ENCODE results near the gene ST3GAL3. TPM values are rescaled to one million over a fixed set of nuclear protein-coding genes. Genes with fewer than 3 reads are reported as not detected.

ST3GAL3 gene
- total RNA-seq, 1 donor from 2014 or later, result 13.6 TPM

DNA sequence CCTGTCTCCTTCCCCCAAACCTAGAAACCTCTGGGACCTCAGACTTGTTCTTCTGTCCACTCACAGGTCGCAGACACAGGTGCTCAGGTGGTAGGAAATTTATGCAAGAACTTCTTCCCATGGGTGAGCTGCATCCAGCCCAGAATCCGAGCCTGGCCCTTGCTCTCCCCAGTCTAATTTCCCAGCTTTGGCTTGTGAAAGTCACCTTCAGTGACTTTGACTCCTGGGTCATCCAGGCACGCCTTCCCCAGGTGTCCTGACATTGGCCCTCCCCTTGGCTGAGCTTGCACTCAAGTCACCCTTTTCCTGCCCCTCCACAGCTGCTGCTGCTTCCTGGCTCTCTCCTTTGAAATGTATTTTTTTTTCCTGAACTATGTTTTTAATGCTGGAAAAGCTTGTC, 246.0 kb downstream of the ST3GAL3 start:
- Histone ChIP-seq H2AFZ (replicated peaks) (no peak overlapping the region), H3F3A (ENCODE audit: low read depth) (peaks cover 17% of the 10 kb centered on the region), H3K9me3 (ENCODE audit: low read depth) (no peaks in the 10 kb centered on the region), H4K20me1 (ENCODE audit: low read depth) (peaks cover 23% of the 10 kb centered on the region), H3K36me3 (no peaks in the 10 kb centered on the region), H3K4me3 (no peak overlapping the region), H3K4me2 (peak overlapping the region; percentile 67), H3K9ac (no peak overlapping the region), H3K79me2 (ENCODE audit: low read depth) (peaks cover 7% of the 10 kb centered on the region), H3K27me3 (no peaks in the 10 kb centered on the region), H3K4me1 (peaks cover 11% of the 10 kb centered on the region), H3K27ac (no peak overlapping the region)
- H3K9me3 Mint-ChIP-seq, result no peaks in the 10 kb centered on the region
- H3K27ac Mint-ChIP-seq, result no peak overlapping the region
- no peak for TF ChIP-seq EZH2 (IDR thresholded peaks at IDR 0.05)
- TF ChIP-seq, protein P1, sequence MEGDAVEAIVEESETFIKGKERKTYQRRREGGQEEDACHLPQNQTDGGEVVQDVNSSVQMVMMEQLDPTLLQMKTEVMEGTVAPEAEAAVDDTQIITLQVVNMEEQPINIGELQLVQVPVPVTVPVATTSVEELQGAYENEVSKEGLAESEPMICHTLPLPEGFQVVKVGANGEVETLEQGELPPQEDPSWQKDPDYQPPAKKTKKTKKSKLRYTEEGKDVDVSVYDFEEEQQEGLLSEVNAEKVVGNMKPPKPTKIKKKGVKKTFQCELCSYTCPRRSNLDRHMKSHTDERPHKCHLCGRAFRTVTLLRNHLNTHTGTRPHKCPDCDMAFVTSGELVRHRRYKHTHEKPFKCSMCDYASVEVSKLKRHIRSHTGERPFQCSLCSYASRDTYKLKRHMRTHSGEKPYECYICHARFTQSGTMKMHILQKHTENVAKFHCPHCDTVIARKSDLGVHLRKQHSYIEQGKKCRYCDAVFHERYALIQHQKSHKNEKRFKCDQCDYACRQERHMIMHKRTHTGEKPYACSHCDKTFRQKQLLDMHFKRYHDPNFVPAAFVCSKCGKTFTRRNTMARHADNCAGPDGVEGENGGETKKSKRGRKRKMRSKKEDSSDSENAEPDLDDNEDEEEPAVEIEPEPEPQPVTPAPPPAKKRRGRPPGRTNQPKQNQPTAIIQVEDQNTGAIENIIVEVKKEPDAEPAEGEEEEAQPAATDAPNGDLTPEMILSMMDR (IDR thresholded peaks at IDR 0.05), result no peak
- no peak for TF ChIP-seq EZH2phosphoT487 (IDR thresholded peaks at IDR 0.05)
- no peak for DNase-seq (ENCODE audit: low spot score)
- no peak overlapping the region for H3K4me3 Mint-ChIP-seq
- peaks cover 11% of the 10 kb centered on the region for H3K36me3 Mint-ChIP-seq
- H3K4me1 Mint-ChIP-seq, result peaks cover 15% of the 10 kb centered on the region
- H3K27me3 Mint-ChIP-seq (ENCODE audit: insufficient read depth, low read depth), result no peaks in the 10 kb centered on the region

DNA sequence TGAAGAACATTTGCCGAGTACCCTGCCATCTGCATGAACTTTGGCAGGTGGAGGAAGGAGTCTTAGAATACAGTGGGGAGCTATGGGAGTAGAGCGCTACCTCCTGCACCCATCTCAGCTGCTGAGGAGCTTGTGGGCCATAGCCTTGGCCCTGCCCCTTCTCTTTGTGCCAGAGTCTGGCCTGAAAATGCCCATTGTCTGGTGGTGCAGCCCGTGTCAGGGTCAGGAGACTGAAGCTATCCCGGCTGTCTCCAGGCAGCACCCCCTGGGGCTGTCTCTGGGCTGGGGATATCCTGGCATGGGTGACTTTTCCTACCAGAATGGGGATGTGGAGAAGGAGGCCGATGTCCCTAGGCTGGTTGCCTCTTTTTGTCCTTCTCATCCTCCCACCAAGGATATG, 246.7 kb downstream of the ST3GAL3 start:
- Histone ChIP-seq H3K27me3 (no peaks in the 10 kb centered on the region), H3K36me3 (no peaks in the 10 kb centered on the region), H3K9ac (no peak overlapping the region), H3F3A (ENCODE audit: low read depth) (peaks cover 17% of the 10 kb centered on the region), H3K79me2 (ENCODE audit: low read depth) (peaks cover 7% of the 10 kb centered on the region), H3K9me3 (ENCODE audit: low read depth) (no peaks in the 10 kb centered on the region), H4K20me1 (ENCODE audit: low read depth) (peaks cover 23% of the 10 kb centered on the region), H3K4me1 (peaks cover 11% of the 10 kb centered on the region), H3K4me3 (no peak overlapping the region), H3K27ac (no peak overlapping the region), H2AFZ (replicated peaks) (no peak overlapping the region), H3K4me2 (no peak overlapping the region)
- TF ChIP-seq EZH2 (IDR thresholded peaks at IDR 0.05) (no peak), EZH2phosphoT487 (IDR thresholded peaks at IDR 0.05) (no peak)
- TF ChIP-seq, protein P1 (IDR thresholded peaks at IDR 0.05), result no peak
- DNase-seq (ENCODE audit: low spot score), result no peak
- Mint-ChIP-seq H3K27ac (no peak overlapping the region), H3K27me3 (ENCODE audit: insufficient read depth, low read depth) (no peaks in the 10 kb centered on the region), H3K9me3 (no peaks in the 10 kb centered on the region), H3K4me3 (no peak overlapping the region), H3K36me3 (peaks cover 13% of the 10 kb centered on the region), H3K4me1 (peaks cover 12% of the 10 kb centered on the region)

DNA sequence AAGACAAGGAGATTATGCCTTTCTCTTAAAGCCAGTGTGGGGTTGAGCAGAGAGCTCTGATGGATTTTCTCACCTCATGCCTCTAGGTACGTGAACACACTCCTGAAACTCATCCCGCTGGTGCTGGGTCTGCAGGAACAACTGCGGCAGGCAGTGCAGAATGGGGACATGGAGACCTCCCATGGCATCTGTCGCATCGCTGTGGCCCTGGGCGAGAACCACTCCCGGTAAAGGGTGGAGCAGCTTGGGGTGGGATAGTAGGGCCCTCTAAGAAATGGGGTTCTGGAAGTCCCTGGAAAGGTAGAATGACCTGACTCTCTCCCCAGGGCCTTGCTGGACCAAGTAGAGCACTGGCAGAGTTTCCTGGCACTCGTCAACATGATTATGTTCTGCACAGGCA, 248.9 kb downstream of the ST3GAL3 start:
- peaks cover 12% of the 10 kb centered on the region for H3K4me1 Mint-ChIP-seq
- no peak overlapping the region for H3K4me3 Mint-ChIP-seq
- no peak for TF ChIP-seq EZH2 (IDR thresholded peaks at IDR 0.05)
- TF ChIP-seq, protein P1 (IDR thresholded peaks at IDR 0.05), result no peak
- TF ChIP-seq EZH2phosphoT487 (IDR thresholded peaks at IDR 0.05), result no peak
- peaks cover 10% of the 10 kb centered on the region for H3K36me3 Mint-ChIP-seq
- Histone ChIP-seq H2AFZ (replicated peaks) (no peak overlapping the region), H3K79me2 (ENCODE audit: low read depth) (peaks cover 7% of the 10 kb centered on the region), H3F3A (ENCODE audit: low read depth) (peaks cover 17% of the 10 kb centered on the region), H3K27ac (no peak overlapping the region), H3K36me3 (no peaks in the 10 kb centered on the region), H3K27me3 (no peaks in the 10 kb centered on the region), H3K9ac (no peak overlapping the region), H3K4me3 (no peak overlapping the region), H3K9me3 (ENCODE audit: low read depth) (no peaks in the 10 kb centered on the region), H3K4me1 (peaks cover 11% of the 10 kb centered on the region), H4K20me1 (ENCODE audit: low read depth) (peaks cover 23% of the 10 kb centered on the region), H3K4me2 (no peak overlapping the region)
- H3K27ac Mint-ChIP-seq, result no peak overlapping the region
- no peak for DNase-seq (ENCODE audit: low spot score)
- no peaks in the 10 kb centered on the region for H3K27me3 Mint-ChIP-seq (ENCODE audit: insufficient read depth, low read depth)
- no peaks in the 10 kb centered on the region for H3K9me3 Mint-ChIP-seq
